Dedifferentiated amniotic fluid mesenchymal stem cell (primary cell): ENCODE data around the gene DDX39A.

Source experiments
- DNase-seq: peaks from one replicate; pipeline ENCODE4 v3.0.0-alpha.2; 2016; ENCODE audit errors: extremely low spot score

DDX39A gene

GRCh38 chr19:14434543-14435319, 15.6 kb upstream of the DDX39A start:
- no peak for DNase-seq

- no peak for DNase-seq
Observed at GRCh38 chr19:14433554-14434501, 14.7 kb upstream of the DDX39A start.

GRCh38 chr19:14432791-14433553, 13.8 kb upstream of the DDX39A start, which contains the start of gene PKN1:
TSS of gene PKN1 (plus strand) at chr19:14433306. CDS start at chr19:14433522, 216 bp downstream.
- no peak for DNase-seq

- no peak for DNase-seq
Observed at GRCh38 chr19:14430712-14431111, 11.6 kb upstream of the DDX39A start.

GRCh38 chr19:14428882-14429416, 9.8 kb upstream of the DDX39A start:
- DNase-seq = no peak

GRCh38 chr19:14427461-14427860, 8.3 kb upstream of the DDX39A start:
- DNase-seq = no peak

GRCh38 chr19:14425696-14426138, 6.6 kb upstream of the DDX39A start:
- no peak for DNase-seq

GRCh38 chr19:14418856-14419105, 360 bp downstream of the DDX39A start:
- peak; percentile 58 for DNase-seq

GRCh38 chr19:14416817-14417231, 2.3 kb downstream of the DDX39A start:
- DNase-seq = no peak

GRCh38 chr19:14414926-14415690, 4.0 kb downstream of the DDX39A start:
- DNase-seq = no peak

- DNase-seq = no peak
Observed at GRCh38 chr19:14413693-14414181, 5.4 kb downstream of the DDX39A start.

GRCh38 chr19:14412996-14413692, 6.0 kb downstream of the DDX39A start:
- no peak for DNase-seq

- DNase-seq = no peak
Observed at GRCh38 chr19:14412324-14412995, 6.7 kb downstream of the DDX39A start.

GRCh38 chr19:14411938-14412245, 7.2 kb downstream of the DDX39A start:
- DNase-seq = no peak

GRCh38 chr19:14411161-14411937, 7.8 kb downstream of the DDX39A start:
- DNase-seq = no peak

GRCh38 chr19:14410091-14411051, 8.8 kb downstream of the DDX39A start:
- no peak for DNase-seq

- DNase-seq = no peak
Observed at GRCh38 chr19:14409146-14410023, 9.8 kb downstream of the DDX39A start.
